GM21360 (cell line): ENCODE data around the gene RHBDD3.
"Not testable (repeated sequence)": the region's sequence is repeated elsewhere in the genome, so short reads cannot be mapped to it uniquely, and the experiment has no call there.

Experiments
- ATAC-seq: cut with Tn5 transposase; IDR thresholded peaks from one replicate; pipeline ENCODE4 v1.9.1; 2021; ENCODE audit warnings: mild to moderate bottlenecking, moderate library complexity; ENCODE audit not compliant: unreplicated experiment

The RHBDD3 gene

DNA sequence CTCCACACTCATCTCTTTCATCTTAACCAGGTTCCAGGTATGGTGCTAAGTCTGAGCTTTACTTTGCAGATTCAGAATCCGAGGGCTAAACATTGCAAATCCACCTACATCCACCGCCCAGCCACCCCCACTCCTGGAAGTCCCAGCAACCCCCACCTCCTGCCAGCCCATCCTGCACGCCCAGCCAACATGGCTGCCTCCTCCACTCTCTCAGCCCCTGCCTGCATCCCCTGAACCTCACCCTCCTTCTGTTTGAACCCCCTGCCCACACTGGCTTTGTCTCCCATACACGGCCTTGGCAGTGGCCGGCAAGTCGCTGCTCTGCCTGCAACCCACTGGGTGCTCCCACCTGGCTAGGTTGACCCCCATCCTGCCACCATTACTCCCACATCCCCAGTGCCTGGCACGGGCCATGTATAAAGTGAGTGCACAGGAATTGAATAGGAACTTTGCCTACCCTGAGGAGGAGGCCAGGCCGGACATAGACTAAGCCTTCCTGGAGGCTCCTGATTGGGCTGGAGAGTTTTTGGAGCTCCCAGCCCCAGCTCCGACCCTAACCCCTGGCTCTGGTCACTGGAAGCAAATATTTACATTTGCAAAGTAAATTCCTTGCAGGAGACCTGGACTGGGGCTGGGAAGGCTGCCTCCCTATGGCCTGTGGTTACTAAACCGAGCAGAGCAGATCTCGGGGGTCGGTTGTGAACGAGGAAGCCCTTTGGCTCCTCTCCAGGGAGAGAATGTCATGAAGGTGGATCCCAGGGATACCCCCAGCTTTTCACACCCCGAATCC, 47.7 kb downstream of the RHBDD3 start:
- ATAC-seq = no peak

DNA sequence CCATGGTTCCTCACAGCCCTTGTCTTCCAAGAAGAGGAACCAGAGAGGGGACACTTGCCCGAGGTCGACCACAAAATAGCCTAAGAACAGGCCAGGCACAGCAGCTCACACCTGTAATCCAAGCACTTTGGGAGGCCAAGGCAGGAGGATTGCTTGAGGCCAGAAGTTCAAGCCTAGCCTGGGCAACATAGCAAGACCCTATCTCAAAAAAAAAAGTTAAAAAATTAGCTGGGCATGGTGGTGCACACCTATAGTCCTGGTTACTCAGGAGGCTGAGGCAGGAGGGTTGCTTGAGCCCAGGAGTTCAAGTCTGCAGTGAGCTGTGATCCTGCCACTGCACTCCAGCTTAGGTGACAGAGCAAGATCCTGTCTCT, 48.4 kb downstream of the RHBDD3 start:
- not testable (repeated sequence) for ATAC-seq

DNA sequence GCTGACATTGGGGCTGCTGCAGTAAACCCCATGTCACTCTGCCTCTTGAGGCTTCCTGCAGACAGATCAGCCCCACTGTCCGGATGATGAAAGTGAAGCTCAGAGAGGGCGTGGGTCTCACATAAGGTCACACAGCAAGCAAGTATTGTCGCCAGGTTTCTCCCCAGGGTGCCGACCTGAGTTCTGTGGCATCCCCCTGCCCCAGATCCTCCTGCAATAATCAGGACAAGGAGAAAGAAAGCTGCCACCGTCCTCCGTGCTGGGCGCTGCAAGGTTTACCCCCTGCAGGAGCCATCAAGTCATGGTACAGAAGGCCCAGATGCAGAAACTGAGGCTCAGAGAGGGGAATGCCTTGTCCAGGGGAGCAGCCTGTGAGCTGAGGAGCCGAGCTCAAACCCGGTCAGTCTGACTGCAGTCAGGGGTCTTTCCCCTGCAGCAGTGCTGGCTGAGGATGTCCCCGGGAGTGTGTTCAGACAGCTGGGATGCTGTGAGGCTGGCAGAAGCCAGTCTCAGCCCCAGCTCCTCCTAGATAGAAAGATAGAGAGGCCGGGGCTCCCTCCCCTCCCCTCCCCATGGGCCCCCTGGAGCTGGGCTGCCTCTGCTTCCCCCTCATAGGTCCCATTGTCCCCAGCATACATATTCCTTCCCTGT, 48.9 kb downstream of the RHBDD3 start:
- ATAC-seq = no peak

DNA sequence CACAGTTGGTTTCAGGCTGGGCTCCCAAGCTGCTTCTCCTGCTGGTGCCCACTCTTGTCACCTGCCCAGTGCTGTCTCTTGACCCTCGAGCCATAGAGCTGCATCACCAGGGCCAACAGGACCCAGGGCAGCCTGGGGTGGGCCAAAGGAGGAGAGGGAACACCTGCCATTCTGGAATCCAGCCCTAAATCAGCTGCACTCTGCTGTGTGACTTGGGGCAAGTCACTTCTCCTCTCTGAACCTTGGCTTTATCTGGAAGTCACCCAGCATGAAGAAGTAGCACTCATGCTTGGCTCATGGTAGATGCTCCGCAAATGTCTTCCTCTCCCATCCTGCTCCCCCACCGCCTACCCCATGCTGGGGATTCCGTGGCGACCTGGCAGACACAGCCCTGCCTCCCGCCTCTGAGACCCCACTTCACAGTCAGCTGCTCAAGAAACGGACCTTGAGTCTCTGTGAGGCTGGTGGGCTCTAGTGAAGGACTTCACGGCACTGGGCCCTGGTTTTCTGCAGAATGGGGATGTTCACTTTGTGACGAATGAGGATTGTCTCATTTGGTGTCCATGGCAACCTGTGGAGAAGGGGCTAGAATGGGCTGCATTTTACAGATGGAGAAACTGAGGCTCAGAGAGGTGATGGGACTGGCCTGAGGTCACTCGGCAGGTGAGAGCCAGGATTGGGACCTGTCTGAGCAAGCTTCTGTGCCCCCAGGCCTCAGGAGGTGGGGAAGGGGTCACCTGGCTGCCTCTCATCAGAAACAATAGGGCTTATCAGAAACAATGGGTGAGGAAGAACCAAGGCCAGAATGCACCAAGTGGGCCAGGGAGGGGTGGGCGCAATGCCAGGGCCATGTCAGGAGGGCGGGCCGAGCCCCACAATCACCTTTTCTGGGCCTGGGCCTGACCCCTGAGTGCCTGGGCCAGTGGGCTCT, 49.7 kb downstream of the RHBDD3 start:
- no peak for ATAC-seq

DNA sequence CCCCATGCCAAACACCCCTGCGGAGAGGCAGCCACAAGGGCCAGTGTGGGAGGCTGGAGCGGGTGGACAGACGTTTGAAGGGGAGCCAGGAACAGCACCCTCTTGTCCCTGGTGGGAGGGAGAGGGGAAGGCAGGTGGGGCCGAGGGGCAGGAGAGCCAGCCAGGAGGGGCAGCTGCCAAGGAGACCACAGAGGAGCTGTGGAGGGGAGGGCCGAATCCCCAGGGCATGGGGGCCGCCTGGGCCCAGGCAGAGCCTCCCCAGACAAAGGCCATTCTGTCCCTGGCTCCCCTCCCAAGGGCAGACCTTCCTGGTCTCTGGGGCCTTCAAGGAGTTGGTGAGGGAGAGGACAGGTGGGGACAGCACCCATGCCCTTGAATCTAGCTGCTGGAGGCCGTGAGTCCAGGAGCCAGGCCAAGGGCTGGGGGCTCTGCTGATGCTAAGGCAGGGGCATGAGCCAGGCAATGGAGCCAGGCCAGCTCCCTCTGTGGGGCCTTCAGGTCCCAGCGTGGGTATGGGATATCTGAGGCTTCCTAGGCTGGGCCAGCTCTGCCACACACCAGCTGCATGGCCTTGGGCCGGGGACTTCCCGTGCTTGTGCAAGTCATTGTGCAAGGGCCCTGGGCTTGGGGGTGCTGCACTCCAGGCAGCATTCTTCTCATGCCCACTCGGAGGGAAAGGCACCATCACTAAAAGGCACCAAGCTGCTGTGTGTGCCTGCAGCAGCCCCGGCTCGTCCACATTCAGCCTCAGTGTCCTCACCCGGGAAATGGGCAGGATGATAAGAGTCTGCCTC, 50.7 kb downstream of the RHBDD3 start:
- ATAC-seq = no peak

DNA sequence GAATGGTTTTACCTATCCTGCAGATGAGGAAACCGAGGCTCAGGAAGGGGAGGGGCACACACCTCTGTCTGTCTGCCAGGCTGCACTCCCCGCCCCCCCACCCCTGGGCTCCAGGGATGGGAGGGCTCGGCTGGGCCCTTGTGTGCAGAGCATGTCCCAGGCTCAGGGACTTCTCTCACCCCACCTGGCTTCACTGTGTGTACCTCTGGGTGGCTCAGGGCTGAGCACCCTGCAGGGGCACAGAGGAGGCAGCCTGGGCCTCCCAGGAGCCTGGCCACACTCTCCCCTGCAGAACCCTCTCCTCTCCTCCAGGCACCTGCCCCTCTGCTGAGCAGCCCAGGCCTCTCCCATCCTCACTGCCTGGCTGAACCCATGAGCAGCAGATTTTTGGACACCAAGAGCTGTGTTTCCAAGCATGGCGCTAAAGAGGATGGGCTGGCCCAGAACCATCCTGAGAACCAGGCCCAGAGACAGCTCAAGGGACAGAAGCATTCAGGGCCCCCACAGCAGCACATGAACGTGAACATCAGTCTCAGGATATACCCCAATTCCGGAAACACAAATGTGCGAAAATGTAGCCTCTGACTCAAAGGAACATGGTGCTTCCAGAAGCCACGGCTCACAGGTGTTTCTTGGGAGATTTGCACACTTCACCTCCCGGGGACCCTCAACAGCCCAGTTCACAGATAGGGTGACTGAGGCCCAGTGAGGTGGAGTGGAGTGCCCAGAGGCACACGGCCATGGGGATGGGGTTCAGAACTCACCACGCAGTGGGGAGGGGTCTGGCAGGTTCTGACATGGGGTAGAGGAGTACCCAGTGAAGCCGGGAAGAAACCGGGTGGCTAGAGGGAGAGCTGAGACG, 51.5 kb downstream of the RHBDD3 start:
- ATAC-seq = no peak

DNA sequence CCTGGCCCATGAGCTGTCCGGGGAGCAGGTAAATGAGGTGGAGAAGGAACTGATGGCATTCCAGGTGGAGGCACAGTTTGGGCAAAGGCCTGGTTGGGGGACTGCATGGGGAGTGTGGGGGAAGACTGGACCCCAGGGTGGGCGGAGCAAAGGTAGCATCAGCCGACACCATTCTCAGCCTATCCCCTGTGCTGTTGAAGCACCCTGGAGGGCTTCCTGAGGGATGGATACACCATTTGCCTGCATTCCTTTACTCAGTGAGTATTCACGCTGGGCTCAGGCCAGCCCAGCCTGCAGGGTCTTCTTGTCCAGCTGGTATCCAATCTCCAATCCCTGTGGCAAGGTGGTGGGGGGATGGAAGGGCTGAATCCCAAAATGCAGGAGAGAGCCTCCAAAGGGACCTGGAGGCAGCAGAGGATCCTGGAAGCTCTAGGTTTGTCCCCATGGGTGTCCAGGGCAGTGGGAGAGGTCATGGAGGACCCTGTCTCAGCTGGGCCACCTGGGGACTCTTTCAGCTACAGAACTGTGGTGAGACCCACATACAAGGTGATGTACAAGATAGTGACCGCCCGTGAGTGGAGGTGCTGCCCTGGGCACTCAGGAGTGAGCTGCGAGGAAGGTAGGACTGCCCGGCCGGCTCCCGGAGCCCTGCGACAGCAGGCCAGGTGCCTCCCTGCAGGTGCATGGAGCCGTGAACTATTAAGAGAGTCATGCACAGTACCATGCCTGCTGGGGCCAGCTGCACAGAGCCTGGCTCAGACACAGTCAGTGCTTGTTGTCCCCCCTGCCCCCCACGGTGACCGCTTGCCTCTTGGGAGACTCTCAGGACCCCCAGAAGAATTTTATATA, 52.5 kb downstream of the RHBDD3 start:
- ATAC-seq = no peak

DNA sequence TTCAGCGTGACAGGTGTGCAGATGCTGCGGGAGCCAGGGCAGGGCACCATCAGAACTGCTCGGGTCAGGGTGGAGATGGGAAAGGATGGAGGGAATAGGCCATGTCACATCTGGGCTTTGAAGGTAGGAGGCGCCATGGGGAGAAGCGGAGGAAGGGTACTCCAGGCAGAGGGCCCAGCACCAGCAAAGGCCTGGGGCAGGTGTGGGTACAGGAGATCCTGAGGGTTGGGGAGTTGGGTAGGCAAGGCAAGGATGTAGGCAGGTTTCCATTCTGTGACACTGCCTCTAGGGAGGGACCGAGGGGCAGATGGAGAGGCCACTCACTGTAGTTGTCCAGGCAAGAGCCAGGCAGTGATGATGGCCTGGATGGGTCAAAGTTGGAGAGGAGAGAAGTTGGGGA, 53.5 kb downstream of the RHBDD3 start:
- no peak for ATAC-seq

DNA sequence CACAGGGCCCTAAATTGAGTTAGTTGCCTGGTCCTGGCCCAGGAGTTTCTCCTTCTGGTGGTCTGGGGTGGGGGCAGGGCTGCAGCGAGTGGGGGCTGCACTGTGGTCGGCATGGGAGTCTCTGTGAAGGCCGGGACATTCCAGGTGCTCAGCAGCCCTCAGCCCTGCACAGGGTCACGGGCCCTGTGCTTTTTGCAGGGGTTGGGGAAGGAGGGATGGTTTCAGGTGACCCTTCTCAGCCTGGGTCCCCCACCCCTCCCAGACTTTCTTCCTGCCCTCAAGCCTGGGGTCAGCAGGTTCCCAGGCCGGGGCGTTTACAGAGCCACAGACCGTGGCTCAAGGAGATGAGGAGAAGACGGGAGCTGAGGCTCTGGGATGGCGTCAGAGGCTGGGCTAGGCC, 54.3 kb downstream of the RHBDD3 start:
- no peak for ATAC-seq

DNA sequence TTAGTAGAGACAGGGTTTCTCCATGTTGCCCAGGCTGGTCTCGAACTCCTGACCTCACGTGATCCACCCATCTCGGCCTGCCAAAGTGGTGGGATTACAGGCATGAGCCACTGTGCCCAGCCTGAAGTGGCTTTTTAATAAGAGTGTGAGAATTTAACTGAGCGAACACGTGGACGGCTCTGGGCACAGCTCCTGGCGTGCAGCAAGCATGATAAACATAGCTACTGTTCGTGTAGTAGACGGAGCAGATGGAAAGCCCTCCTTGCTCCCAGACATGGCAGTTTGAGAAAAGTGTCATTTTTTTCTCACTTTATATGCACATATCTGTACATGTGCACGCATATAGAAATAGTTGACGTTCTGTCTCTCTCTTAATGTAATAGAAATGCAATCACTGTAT, 55.0 kb downstream of the RHBDD3 start:
- ATAC-seq = no peak

DNA sequence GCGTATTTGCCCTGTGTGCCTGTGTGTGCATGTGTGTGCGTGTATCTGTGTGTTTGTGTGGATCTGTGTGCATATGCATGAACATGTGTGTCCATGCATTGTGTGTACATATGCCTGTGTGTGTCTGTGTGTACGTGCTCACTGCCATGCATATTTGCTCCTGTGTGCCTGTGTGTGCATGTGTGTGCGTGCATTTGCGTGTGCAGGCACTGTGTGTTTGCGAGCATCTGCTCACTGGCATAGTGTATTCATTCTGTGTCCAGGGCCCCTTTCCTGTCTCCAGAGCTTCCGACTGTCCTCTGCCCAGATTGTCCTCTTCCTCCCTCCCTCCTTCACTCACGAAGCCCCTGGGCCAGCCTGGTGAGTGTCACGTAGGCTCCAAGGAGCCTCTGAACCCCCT, 56.3 kb downstream of the RHBDD3 start:
- ATAC-seq = no peak

DNA sequence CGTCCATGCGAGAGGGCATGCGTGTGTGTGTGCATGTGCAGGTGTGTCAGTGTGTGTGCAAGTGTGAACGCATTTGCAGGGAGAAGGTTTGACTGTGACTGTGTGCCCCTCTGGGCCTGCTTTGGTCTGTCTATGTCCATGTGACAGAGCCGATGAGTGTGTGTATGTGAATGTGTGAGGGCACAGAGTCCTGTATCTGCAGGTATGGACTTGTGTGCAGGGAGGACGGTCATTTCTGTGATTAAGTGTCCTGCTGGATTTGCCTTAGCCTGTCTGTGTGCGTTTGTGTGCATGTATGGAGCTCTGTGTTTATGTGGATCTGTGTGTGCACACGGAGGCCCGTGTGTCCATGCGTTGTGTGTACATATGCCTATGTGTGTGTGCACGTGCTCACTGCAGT, 56.7 kb downstream of the RHBDD3 start:
- ATAC-seq = no peak
